RPMI7951 (cell line): ENCODE results near the gene SCGB3A2. TPM values are rescaled to one million over a fixed set of nuclear protein-coding genes. Genes with fewer than 3 reads are reported as not detected.

Experiments used
- DNase-seq: peaks from one replicate; pipeline ENCODE4 v3.0.0-alpha.2; 2012; ENCODE audit warnings: low read depth
- total RNA-seq: library from RNA; depleted of rRNA; stranded (reverse); fragments of >200 nt; shearing (Covaris generic); gene quantifications from 2 replicates; pipeline ENCODE4 v1.2.3, GENCODE V29; 2014; rRNA removed

The SCGB3A2 gene, protein sequence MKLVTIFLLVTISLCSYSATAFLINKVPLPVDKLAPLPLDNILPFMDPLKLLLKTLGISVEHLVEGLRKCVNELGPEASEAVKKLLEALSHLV
- not detected in 2 replicates for total RNA-seq

DNA sequence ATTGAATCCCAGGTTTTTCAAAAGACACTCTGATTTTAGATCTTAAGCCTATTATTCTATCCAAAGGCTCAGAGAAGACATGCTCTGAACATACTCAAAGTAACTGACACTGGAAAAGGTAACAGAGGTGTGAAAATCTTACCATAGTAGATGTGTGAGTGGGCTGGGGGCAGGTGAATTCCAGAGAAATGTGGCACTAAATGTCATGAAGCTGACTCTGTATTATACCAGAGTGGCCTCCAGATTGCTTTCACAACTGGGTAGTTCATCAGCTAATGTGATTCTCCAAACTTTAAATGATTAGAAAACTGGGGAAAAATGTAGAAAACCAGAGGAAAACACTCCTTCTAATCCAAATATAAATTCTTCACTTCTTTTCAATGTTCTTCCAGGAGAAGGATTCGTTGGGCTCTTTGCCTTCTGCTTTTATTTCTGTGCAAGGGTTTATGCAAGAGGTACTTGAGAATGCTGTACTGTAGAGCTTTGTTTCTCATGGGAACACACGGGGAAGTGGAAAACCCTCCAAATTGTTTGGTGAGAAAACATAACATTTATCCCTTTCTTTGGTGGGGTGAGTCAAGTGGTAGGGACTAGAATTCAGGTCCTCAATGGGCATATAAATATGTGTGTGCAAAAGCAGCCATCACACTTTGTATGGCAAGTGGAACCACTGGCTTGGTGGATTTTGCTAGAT lies at the start of gene SCGB3A2:
SCGB3A2 (plus strand) TSS at position 646 of the 694 bp plus-strand sequence. CDS start 93 bp downstream, outside the sequence.
- no peak for DNase-seq

DNA sequence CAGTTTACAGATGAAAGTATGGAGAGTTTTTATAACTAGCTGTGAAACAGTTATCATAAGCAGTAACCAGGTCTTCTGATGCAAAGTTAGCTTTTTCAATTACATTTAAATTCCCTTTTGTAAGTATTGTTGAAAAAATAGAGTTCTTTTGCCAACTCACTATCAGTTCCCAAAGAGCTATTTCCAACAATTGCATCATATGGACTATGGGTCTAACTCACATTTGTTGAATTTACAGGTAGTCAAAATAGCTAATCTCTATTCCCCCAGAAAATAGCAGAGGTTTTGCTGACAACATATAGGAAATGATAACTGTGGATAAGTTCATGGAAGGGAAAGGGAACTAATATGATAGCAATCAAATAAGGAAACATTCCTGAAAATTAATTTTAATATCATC lies 48.5 kb upstream of the SCGB3A2 start:
- no peak for DNase-seq

DNA sequence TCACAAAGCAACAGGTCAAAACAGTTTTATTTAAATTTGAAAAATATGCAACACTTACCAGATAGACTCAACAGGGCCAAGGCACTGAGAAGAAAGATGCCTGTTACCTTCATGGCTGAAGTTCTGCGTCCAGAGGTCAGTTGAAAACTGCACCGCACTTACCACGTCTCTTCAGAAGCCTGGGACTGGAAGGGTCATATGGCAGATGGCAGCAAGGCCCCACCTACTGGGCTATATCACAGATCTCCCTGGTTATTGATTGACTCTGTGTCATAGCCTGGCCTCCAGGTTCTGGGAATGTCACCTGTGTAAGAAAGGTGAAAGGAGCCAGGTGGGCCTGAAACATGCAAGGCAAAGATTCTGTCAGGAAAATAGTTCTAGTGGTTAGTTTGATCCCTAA lies 47.0 kb upstream of the SCGB3A2 start, which contains the start of gene SPINK1:
SPINK1 (minus strand) TSS at position 207 of the 400 bp plus-strand sequence; CDS start at position 113, 94 bp downstream.
- DNase-seq, result no peak

DNA sequence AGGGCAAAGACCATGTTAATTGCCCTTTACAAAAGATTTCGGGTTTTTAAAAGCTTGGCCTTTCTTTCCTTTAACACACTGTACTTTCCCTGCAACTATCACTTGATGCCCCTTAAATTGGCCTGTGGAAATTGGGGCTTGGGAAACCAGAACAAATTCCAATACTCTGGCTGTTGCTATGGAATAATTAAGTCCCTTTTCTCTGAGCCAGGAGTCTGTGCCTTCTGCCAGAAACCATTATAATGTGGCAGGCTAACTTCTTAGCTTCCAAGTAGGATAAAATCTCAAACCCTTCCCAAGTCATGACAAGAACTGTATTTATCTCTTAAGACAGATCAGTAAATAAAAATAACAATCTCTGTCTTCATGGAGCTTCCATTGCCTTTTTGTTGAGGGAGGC lies 46.0 kb upstream of the SCGB3A2 start:
- no peak for DNase-seq

DNA sequence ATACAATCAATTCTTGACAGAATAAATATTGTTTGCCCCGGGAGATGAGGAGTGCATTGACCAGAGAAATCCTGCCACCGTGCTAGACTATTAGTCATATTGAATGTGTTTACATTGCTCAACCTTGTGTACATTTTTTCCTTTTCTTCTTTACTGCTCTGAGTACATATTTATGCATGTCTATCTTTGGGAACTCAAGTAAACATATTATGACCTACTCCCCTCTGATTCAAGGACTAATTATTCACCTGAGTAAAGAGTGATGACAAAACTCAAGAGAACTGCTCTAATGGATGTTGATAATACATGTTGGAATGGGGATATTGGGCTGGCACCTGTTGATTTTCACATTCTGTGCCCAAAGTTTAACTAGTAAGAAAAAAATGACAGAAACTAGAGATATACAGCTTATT lies 43.1 kb upstream of the SCGB3A2 start:
- DNase-seq, result no peak

DNA sequence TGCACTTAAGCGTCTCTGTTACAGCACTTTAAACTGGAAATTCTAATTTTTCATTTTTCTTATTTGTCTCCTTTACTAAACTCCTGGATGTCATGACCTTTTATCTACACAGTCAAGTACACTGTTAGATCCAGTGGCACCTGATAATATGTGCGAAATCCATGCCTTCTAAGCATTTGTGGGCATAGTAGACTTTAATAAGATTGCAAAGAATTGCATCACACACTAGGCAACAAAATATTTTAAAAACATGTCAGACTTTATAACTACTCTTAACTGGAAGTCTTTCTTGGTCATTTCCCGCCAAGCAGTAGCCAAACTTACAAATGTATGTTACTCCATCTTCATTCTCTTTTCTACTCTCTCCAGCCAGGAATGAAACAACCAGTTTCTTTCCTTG lies 42.1 kb upstream of the SCGB3A2 start:
- no peak for DNase-seq

DNA sequence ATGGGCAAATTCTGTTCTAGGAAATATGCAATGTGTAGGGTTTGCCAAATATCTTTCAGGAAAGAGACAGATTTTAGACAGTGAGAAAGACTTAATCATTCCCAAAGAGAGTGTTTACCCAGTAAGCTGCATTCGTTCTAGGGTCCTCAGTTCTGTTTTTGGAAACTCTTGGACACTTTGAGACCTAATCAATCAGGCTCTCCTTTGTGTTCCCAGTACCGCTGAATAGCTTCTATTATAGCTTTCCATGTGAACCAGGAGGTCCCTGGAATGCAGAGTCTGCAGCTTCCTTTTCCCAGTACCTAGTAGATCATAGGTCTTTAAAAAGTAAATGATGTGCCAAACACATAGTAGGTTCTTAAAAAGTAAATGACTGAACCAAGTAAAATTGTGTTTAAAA lies 35.6 kb upstream of the SCGB3A2 start:
- DNase-seq, result no peak

DNA sequence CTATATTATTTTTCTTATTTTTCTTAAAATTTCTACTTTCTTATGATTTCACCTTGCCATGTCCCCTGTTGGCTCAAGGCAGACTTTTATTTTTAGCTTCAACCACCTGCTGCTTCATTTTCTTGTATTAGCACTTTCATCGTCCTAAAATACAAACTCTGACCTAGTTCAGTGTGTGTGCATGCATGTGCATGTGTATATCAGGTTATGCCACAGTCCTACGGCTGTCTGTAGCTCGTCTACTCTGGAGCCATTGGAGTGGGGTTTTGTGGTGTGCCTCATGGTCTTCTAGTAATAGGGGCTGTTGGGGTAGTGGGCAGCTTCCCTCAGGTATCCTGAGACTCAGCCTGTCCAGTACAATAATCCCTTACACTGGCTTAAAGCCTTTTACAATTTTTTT lies 33.7 kb upstream of the SCGB3A2 start:
- no peak for DNase-seq

DNA sequence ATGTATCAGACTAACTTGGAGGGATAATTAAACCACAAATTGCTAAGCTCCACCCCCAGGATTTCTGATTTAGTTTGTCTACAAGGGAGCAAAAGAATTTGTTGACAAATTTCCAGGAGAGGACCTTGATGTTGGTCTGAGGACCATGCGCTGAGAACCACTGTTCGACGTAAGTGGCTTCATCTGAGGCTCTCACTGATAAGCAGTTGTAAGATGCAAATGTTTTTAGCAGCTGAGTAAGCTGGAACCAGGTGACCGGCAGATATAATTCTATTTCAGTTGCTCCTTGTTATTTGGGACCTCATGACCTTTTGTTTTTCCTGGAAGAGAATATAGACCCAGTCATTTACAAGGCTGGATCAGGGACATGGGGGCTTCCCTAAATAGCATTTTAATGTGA lies 32.9 kb upstream of the SCGB3A2 start:
- no peak for DNase-seq

DNA sequence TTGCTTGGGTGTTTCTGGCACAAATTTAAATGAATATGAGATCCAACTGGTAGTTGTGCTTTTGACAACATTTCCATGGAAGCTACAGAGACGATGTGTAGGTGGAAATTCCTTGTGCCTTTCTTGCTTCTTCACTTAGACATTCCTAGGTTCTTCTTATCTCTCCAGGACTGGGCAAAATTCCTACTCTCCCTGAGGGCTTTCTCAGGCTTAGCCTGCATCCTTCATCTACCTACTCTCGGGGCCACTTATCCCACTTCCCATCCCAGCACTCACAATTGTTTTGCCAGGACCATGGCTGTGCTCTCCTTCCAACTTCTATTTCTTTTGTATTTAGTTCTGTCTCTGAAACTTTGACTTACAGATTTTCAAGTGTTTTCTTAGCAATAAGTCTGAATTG lies 29.3 kb upstream of the SCGB3A2 start:
- DNase-seq, result no peak

DNA sequence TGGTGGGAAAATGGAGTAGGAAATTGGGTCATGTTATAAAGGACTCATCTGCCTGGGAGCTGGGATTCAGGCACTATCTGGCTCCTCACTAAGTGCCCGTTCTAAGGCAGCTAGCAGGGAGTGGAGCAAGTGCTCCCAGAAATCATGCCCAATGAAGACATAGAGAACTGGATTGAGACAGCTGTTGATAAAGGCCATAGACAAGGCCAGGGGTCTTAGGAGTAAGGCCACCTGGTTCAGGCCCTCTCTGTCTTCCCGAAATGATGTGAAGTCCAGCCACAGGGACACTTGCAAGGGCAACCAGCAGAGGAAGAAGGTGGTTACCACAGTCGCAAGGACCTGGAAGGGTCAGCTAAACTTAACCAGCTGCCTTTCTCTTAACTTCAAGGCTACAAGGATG lies 26.9 kb upstream of the SCGB3A2 start:
- DNase-seq, result no peak

DNA sequence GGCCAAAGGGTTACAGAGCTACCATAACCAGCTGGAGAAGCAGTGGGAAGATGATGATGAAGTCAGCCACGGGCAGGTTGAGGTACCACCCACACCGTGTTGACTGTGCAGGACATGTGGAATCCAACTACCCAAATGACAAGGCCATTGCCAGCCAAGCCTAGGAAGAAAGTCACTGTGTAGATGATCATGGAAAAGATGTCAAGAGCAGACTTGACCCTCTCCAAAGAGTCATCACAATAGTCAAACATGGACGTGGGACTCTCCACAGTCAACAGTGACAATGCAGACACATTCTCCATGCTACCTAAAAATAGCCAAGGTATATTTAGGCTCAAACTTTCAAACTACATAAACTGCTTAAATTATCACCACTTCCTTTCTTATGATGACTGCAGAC lies 26.1 kb upstream of the SCGB3A2 start:
- DNase-seq, result no peak

DNA sequence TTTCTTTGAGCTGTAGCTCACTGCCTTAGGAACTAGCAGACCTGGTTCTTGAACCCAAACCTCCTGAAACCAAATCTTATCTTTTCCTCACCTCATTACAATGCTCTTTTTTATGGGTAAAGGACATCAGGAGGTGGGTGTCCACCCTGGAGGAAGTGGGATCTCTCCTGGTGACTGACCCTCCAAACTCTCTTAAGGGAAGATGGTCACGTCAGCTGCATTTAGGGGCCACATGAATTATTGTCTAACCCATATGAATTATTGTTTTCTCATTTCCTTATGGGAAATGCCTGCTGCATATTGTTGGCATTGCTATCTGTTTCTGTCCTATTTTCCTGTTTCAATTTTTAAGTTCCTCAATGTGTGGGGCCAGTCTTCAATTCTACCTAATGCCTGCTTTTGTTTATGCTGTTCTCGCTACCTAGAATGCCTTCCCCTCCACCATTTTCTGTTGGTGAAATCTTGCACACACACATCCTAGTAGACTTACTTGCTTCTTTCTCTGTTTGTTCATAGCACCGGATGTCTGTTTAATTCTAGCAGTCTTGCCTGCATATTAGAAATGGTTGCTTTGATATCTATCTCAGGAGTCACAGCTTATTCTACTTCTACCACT lies 25.0 kb upstream of the SCGB3A2 start:
- no peak for DNase-seq

DNA sequence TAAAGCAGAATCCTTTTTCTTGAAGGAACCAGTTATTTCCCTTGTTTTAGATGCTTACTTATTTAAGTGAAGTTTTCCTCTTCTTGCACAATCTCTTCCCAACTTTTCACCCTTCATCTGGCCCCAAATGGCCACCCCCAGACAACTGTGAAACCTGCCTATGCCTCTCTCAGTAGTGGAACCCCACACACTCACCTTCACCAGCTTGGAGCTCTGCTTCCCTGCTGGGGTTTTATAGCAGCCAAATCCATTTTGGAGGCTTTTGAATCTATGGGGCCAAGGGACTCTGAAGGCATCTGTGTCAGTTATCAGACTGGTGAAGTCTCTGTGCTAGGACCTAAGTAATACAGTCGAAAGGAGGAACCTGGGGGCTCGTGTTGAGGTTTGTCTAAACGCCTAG lies 24.2 kb upstream of the SCGB3A2 start:
- no peak for DNase-seq

DNA sequence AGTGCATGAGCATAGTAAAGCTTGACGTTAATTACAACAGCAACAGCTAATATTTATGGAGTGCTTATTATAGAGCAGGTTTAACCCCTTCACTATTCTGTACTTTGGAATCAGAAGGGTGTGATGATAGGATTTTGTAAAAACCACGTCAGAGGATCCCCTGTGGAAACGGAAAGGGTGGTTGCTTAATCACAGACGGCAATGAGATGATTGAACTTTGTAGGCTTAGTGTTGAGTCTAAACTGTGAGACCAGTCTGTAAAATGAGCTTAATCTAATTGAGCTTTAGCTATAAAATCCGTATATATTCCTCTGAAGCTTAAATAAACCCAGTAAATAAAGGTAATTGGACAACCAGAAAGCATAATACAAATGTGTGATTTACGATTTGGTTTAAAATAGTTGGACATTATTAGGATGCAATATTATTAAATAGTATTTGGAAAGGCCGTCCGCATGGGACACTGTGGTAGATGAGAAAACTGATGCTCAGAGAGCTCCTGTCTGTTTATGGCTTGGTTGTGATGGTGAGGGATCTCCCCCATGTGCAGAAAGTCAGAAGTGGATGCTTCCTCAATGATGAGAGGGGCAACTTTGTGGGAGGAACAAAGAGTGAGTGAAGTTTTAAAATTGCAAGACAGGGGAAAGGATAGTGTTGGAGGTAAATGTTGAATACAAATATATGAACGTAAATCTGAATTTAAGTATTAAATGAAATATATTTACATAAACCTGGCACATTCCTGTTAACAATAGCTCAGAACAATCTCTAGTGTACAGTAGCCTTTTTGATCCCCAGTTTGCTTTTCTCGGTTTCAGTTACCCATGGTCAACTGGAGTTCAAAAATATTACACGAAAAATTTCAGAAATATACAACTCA lies 23.4 kb upstream of the SCGB3A2 start:
- DNase-seq, result no peak

DNA sequence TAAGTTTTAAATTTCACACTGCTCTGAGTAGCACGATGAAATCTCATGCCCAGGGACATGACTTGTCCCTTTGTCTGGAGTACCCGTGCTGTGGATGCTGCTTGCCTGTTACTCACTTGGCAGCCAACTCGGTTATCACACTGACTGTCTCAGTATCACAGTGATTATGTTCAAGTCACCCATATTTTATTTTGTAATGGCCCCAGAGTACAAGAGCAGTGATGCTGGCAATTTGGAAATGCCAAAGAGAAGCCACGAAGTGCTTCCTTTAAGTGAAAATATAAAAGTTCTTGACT lies 22.8 kb upstream of the SCGB3A2 start:
- DNase-seq, result no peak

DNA sequence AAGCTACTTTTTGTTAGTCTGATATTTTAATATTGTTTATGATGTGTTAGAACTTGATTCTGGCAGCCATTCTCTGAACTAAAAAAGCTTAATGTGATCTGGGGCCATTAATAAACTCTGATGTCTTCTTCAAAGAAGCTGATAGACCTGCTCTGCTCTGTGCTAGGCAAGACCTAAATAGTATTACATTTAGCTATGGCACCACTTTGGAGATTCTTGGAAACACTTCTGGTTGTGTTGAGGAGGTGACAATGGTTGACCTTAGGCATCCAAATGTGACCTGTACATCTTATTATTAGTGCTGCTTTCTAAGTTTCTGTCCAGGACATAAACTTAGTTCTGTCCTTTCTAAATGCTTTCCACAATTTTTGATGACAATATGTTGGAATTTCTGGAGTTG lies 21.7 kb upstream of the SCGB3A2 start:
- DNase-seq, result no peak

DNA sequence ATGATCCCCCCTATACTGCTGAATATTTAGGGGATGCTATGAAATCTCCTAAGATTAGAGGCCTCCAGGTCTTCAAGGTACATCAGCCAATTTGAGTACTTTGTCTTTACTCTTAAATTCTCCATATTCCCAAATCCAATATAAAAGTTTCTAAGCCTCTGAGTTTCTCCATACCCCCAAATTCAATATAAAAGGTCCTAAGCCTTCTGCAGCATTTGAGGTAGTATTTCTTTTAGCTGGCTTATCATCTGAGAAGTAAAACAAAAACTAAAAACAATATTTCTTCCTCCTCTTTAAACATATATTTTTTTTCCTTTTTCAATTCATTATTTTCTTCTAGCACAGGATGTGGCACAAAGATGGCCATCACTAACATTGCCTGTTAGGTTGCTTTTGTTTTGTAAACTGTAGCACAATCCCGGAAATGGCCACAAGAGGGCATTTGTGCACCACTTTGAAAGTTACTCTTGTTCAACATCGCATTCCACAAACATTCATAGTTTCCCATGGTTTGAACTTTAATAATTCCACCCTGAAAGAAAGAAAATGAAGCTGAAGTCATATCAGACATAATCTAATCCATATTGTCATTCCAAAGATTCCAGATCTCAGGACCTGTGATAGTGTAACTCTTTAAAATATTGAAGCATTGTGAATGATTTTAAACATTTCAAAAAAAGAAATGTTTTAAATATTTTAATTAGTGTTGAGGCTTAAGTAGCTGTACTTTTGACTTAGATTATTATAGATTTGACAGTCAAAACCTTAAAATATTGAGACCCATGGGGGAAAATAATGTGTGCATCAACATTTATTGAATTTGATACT lies 21.0 kb upstream of the SCGB3A2 start:
- DNase-seq, result peak; percentile 43

DNA sequence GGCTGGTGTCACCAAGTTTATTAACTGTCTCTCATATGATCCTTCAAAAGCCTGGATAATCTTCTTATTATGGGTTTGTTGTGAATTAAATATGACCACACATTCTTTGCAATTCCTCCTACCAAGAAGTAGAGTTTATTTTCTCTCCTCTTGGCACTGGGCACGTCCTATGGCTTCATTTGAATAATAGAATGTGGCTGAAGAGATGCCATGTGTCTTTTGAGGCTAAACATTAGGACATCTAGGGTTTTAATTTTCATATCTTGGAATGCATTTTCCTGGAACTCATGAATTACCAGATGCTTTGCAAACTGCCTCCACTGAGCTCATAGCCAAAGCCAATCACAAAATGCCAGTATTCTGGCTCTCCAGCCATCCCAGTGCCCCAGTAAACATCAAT lies 19.9 kb upstream of the SCGB3A2 start:
- DNase-seq, result no peak

DNA sequence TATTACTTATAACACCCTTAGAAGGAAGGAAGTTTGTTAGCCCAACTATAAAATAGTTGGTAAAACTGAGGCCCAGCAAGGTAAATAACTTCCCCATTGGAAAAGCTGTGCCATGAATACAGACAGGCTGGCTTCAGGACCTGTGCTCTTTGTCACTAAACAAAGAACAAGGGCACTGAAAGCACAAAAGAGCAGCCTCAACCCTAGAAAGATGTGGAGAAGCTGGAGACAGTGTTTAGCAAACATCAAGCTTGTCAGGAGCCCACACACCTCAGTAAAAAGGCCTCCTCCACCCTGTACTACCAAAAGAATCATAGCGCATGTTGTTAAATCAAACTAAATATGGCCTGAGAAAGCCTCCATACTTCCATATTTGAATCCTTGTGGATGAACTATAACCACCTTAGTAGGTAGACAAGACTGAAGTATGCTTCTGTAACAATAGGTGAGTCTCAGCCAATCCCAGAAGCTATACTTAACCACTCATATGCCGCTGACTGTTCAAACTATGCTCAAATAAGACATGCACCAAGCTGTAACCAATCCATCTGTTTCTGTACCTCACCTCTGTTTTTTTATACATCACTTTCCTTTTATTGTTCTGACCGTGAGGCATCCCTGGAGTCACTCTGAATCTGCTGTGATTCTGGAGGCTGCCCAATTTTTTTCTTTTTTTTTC lies 18.4 kb upstream of the SCGB3A2 start:
- no peak for DNase-seq

DNA sequence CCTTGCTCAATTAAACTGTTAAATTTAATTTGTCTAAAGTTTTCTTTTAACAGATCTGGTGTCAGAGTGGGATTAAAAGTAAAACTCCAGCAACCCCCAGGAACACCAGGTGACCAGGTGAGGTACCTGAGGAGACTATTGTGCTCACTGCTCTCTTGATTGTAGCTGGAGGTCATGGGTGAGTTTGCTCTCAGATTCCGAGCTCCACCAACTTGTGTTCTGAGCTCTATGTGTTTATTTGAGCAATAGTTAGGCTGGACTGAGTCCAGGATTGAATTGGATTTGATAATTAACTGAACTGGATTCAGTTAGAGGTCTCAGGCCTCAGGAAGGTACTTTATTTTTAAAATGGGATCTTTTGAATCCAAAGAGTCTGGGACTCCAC lies 17.9 kb upstream of the SCGB3A2 start:
- no peak for DNase-seq
